Peyer's patch (tissue), 4 donors: ENCODE measurements around the gene CXCL17. TPM values are rescaled to one million over a fixed set of nuclear protein-coding genes. Genes with fewer than 3 reads are reported as not detected.
A peak's percentile ranks its signal among the peaks of the same experiment; 100 is the strongest.

Experiments
- DNase-seq, 3 donors: peaks; one replicate each; pipeline ENCODE4 v3.0.0-alpha.2; 2017 to 2019
- H3K27ac ChIP-seq, 4 donors: fragments of 200-600 bp; sonication (generic); one replicate each; pipeline ENCODE4 v1.5.1; 2016 to 2019
- H3K27me3 ChIP-seq, 2 donors: fragments of 200-600 bp; sonication (generic); one replicate each; pipeline ENCODE4 v1.5.1; 2019
- H3K36me3 ChIP-seq, 3 donors: fragments of 200-600 bp; sonication (generic); one replicate each; pipeline ENCODE4 v1.5.1; 2016 to 2019
- H3K4me1 ChIP-seq, 4 donors: fragments of 200-600 bp; sonication (generic); one replicate each; pipeline ENCODE4 v1.5.1; 2016 to 2019
- H3K4me3 ChIP-seq, 4 donors: fragments of 200-600 bp; sonication (generic); 1 replicate in 3 of 4; 2 replicates in 1 of 4; pipeline ENCODE4 v1.5.1; 2016 to 2019; ENCODE audit warnings: mild to moderate bottlenecking in 1 of 4
- H3K9me3 ChIP-seq, 4 donors: fragments of 200-600 bp; sonication (generic); one replicate each; pipeline ENCODE4 v1.5.1; 2016 to 2019; ENCODE audit warnings: mild to moderate bottlenecking in 1 of 4
- POLR2A ChIP-seq, 2 donors: fragments of 450-650 bp; IDR thresholded peaks; one replicate each; pipeline ENCODE4 v1.5.1; 2017; ENCODE audit warnings: antibody characterized with exemption in 2 of 2, mild to moderate bottlenecking in 2 of 2, moderate library complexity in 2 of 2
- total RNA-seq, 4 donors: library from RNA; depleted of rRNA; stranded (reverse); fragments of >200 nt; gene quantifications; one replicate each; pipeline ENCODE4 v1.1.0, GENCODE V29; 2016
- TF ChIP-seq, protein P1 (sequence below), 6 experiments: fragments of 450-650 bp in 4 of 6; fragments of 200-600 bp in 2 of 6; sonication (generic) in 1 of 6; IDR thresholded peaks; one replicate each; pipeline ENCODE4 v1.5.1; 2017 to 2019; ENCODE audit warnings: antibody characterized with exemption in 6 of 6, mild to moderate bottlenecking in 3 of 6, moderate library complexity in 1 of 6

CXCL17 gene
- total RNA-seq, 4 donors from 2014 or later = not detected

DNA sequence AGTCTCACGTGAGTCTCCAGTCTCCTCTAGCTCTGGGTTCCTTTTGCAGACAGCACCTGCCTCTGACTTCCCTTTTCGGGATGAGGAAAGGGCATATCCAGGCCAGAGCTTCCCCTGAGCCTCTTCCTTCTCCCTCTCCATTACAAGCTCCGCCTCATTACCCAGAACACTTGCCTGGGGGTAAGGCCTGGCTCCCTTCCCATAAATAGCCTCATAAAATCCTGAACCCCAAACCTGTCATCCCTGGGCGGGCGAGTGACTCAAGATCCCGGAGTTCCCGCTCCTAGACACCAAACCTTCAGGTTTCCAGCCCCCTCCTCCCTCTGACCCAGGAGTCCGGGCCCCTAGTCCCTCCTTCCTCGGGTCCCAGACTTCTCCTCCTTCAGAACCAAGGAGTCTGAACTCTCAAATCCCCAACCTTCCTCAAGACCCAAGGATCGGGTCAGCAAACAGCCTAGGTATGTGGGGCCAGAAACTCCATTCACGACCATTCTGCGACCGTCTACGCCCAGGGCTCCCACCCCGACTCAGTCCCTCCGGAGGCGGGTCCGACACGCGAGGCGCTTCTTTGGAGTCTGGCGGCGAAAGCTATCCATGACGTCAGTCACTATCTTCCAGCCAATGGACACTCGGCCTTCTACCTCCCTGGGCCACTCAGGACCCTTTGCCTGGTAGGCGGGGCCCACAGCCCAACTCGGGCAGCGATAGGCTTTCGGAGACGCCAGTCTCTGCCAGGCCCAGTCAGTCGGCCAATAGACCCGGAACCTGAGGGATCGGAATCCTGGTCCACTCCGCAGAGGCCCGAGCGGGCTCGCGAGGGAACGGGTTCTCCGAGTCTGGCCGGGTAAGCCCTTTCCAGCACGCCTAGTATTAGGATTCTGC, 46.1 kb downstream of the CXCL17 start:
- peak; percentile 69 to 84 for TF ChIP-seq POLR2A (IDR thresholded peaks at IDR 0.05)
- TF ChIP-seq, protein P1, sequence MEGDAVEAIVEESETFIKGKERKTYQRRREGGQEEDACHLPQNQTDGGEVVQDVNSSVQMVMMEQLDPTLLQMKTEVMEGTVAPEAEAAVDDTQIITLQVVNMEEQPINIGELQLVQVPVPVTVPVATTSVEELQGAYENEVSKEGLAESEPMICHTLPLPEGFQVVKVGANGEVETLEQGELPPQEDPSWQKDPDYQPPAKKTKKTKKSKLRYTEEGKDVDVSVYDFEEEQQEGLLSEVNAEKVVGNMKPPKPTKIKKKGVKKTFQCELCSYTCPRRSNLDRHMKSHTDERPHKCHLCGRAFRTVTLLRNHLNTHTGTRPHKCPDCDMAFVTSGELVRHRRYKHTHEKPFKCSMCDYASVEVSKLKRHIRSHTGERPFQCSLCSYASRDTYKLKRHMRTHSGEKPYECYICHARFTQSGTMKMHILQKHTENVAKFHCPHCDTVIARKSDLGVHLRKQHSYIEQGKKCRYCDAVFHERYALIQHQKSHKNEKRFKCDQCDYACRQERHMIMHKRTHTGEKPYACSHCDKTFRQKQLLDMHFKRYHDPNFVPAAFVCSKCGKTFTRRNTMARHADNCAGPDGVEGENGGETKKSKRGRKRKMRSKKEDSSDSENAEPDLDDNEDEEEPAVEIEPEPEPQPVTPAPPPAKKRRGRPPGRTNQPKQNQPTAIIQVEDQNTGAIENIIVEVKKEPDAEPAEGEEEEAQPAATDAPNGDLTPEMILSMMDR (IDR thresholded peaks at IDR 0.05) = no peak

DNA sequence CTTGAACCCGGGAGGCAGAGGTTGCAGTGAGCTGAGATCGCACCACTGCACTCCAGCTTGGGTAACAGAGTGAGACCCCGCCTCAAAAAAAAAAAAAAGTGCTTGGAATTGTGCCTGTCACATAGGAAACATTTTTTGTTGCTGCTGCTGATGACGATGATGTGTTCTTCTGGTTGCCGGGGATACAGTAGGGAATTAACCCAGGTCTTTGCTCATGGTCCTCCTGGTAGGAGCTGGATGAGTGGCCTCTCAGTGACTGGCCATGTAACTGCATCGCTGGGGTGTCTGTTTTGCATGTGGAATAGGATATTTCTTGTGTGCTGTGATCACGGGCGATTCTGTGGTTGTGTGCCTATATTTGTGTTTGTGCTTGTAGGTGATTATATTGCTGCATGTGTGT, 48.0 kb downstream of the CXCL17 start:
- Histone ChIP-seq H3K36me3 (no peaks in the 10 kb centered on the region), H3K4me1 (peaks cover 0 to 11% (median 8%) of the 10 kb centered on the region in 4 donors), H3K4me3 (no peak overlapping the region), H3K9me3 (no peaks in the 10 kb centered on the region), H3K27ac (no peak overlapping the region), H3K27me3 (no peaks in the 10 kb centered on the region)
- TF ChIP-seq, protein P1 (IDR thresholded peaks at IDR 0.05) = no peak
- no peak for TF ChIP-seq POLR2A (IDR thresholded peaks at IDR 0.05)
- DNase-seq = no peak

More for the DNA sequence above, 46.1 kb downstream of the CXCL17 start:
- peak; percentile 93 to 99 (median 98) for DNase-seq
- peak overlapping the region; percentile 46 to 63 (median 56) for H3K4me3 ChIP-seq
- no peaks in the 10 kb centered on the region for H3K27me3 ChIP-seq
- H3K9me3 ChIP-seq = no peaks in the 10 kb centered on the region
- peaks cover 0 to 11% (median 8%) of the 10 kb centered on the region in 4 donors for H3K4me1 ChIP-seq
- H3K36me3 ChIP-seq = no peaks in the 10 kb centered on the region
- peak overlapping the region; percentile 70 to 81 (median 76) for H3K27ac ChIP-seq

DNA sequence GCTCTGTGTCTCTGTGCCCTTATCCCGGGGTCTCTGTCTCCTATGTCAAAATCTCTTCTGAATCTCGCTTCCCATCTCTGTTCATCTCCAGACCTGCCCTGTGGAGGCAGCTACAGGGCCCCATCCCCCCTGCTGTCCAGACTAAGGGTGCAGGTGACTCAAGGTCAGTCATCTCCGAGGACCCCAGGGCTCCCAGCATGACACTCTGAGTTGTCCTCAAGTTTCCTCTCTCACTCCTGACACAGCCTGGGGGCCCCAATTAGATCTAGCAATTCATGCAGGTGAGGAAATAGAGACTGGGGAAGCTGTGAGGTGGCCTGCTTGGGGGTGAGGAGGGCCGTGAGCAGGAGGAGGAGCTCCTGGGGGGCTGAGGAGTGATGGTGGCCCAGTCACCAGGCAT, 50.6 kb downstream of the CXCL17 start:
- H3K9me3 ChIP-seq = no peaks in the 10 kb centered on the region
- no peak for DNase-seq
- H3K27ac ChIP-seq = no peak overlapping the region
- no peak overlapping the region for H3K4me3 ChIP-seq
- H3K27me3 ChIP-seq = peaks cover 0 to 4% of the 10 kb centered on the region in 2 donors
- H3K36me3 ChIP-seq = no peaks in the 10 kb centered on the region
- TF ChIP-seq POLR2A (IDR thresholded peaks at IDR 0.05) = no peak
- TF ChIP-seq, protein P1 (IDR thresholded peaks at IDR 0.05) = no peak
- H3K4me1 ChIP-seq = peaks cover 0 to 8% (median 0%) of the 10 kb centered on the region in 4 donors

- no peak within 1 kb of the TSS for H3K4me3 ChIP-seq
- no peaks in the 10 kb centered on the region for H3K36me3 ChIP-seq
- H3K9me3 ChIP-seq = no peaks in the 10 kb centered on the region
- peaks cover 0 to 4% of the 10 kb centered on the region in 2 donors for H3K27me3 ChIP-seq
- no peak for TF ChIP-seq POLR2A (IDR thresholded peaks at IDR 0.05)
- TF ChIP-seq, protein P1 (IDR thresholded peaks at IDR 0.05) = no peak
- H3K4me1 ChIP-seq = peaks cover 0 to 11% (median 0%) of the 10 kb centered on the region in 4 donors
- no peak within 1 kb of the TSS for H3K27ac ChIP-seq
- no peak for DNase-seq
Measured at GRCh38 chr19:42389899-42390298, 52.8 kb downstream of the CXCL17 start, which contains the start of gene CNFN. Gene CNFN (minus strand): TSS chr19:42390297. CDS start chr19:42389037, 1,260 bp downstream.

DNA sequence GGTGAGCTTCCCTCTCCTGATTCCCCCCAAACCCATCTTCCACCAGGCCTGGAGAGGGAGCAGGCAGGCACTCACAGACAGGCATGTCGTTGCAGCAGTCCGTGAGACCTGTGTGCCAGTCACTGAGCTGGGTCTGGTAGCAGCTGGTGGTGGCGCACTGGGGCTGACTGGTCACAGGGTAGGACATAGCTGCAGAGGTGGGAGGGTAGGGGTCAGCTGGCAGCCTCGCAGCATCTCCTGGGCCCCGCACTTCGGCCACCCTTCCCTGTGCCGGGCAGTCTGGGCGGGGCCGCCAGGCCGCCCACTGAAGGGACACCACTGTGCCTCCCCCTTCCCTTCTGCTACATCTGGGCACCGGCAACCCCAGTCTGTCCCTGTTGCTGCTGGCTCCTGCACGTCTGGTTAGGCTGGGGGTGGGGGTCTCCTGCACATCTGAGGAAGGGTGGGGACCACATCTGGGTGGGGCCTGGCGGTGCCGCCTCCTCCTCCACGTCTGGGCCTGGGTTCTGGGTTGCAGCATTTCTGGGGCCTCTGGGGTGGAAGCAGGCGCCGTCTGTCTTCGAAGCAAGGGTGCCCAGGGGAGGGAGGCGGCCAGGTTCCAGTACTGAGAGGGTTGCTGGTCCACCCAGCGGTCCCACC, 53.8 kb downstream of the CXCL17 start:
- Histone ChIP-seq H3K4me1 (peaks cover 0 to 11% (median 0%) of the 10 kb centered on the region in 4 donors), H3K9me3 (no peaks in the 10 kb centered on the region), H3K27ac (no peak overlapping the region), H3K36me3 (no peaks in the 10 kb centered on the region), H3K4me3 (no peak overlapping the region), H3K27me3 (peaks cover 0 to 4% of the 10 kb centered on the region in 2 donors)
- TF ChIP-seq, protein P1 (IDR thresholded peaks at IDR 0.05) = no peak
- DNase-seq = no peak
